Muscle layer of duodenum (tissue), 2 donors: ENCODE results near the gene PAPOLG.

Experiments
- H3K27ac ChIP-seq: one replicate; pipeline ENCODE4 v1.7.0; 2013; ENCODE audit warnings: mild to moderate bottlenecking, low read length
- H3K27me3 ChIP-seq: one replicate; pipeline ENCODE4 v1.7.0; 2013; ENCODE audit warnings: low read depth, mild to moderate bottlenecking, control low read depth, low read length
- H3K36me3 ChIP-seq, 2 donors: one replicate each; pipeline ENCODE4 v1.7.0; 2013; ENCODE audit warnings: low read length in 2 of 2, control low read depth in 1 of 2, mild to moderate bottlenecking in 1 of 2; ENCODE audit not compliant: insufficient read depth in 2 of 2, control insufficient read depth in 1 of 2
- H3K4me1 ChIP-seq, 2 donors: one replicate each; pipeline ENCODE4 v1.7.0; 2013; ENCODE audit warnings: low read length in 2 of 2, mild to moderate bottlenecking in 2 of 2, control low read depth in 1 of 2, moderate library complexity in 1 of 2; ENCODE audit not compliant: insufficient read depth in 2 of 2, control insufficient read depth in 1 of 2
- H3K4me3 ChIP-seq, 2 donors: one replicate each; pipeline ENCODE4 v1.7.0; 2013; ENCODE audit warnings: low read length in 2 of 2, low read depth in 1 of 2, mild to moderate bottlenecking in 1 of 2
- H3K9me3 ChIP-seq, 2 donors: one replicate each; pipeline ENCODE4 v1.7.0; 2013; ENCODE audit warnings: low read length in 2 of 2, control low read depth in 1 of 2, mild to moderate bottlenecking in 1 of 2; ENCODE audit not compliant: control insufficient read depth in 1 of 2
- donor health status: healthy.

PAPOLG gene

DNA sequence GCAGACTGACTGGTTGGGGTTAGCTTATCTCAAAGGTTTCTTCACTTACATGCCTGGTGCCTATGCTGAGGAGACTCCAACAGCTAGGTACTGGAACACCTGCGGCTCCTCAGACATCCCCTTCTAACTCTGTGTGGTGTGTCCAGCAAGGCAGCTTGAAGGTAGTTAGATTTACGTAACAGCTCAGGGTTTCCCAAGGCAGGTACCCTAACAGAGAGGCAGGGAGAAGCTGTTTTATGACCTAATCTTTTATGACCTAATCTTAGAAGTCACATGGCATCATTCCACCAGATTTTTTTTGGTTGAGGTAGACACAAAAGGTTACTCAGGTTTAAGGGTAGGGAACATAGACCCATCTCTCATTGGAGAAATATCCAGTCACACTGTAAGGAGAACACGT, 17.4 kb upstream of the PAPOLG start:
- no peaks in the 10 kb centered on the region for H3K36me3 ChIP-seq
- no peak overlapping the region for H3K4me3 ChIP-seq
- H3K4me1 ChIP-seq = no peaks in the 10 kb centered on the region
- H3K27me3 ChIP-seq = peaks cover 5% of the 10 kb centered on the region
- H3K27ac ChIP-seq = no peak overlapping the region
- H3K9me3 ChIP-seq = no peaks in the 10 kb centered on the region

DNA sequence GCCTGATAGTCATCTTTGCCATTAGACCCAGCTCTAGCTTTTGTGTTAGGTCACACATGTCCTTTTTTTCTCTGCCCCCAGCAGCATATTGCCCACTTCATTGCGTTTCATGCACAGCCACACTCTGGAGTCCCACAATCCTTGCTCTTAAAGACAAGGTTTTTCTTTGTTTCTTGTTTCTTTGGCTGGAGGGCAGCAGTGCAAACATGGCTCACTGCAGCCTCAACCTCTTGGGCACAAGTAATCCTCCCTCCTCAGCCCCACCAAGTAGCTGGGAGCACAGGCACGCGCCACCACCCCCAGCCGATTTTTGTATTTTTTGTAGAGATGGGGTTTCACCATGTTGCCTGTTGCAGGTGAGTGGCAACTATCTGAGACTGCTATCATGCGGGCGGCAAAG, 16.9 kb upstream of the PAPOLG start:
- Histone ChIP-seq H3K27ac (no peak overlapping the region), H3K27me3 (peaks cover 5% of the 10 kb centered on the region), H3K36me3 (no peaks in the 10 kb centered on the region), H3K9me3 (no peaks in the 10 kb centered on the region), H3K4me1 (no peaks in the 10 kb centered on the region), H3K4me3 (no peak overlapping the region)

GRCh38 chr2:60741576-60741975, 14.5 kb upstream of the PAPOLG start:
- Histone ChIP-seq H3K27me3 (no peaks in the 10 kb centered on the region), H3K4me3 (no peak overlapping the region), H3K27ac (no peak overlapping the region), H3K4me1 (no peaks in the 10 kb centered on the region), H3K9me3 (no peaks in the 10 kb centered on the region), H3K36me3 (no peaks in the 10 kb centered on the region)

DNA sequence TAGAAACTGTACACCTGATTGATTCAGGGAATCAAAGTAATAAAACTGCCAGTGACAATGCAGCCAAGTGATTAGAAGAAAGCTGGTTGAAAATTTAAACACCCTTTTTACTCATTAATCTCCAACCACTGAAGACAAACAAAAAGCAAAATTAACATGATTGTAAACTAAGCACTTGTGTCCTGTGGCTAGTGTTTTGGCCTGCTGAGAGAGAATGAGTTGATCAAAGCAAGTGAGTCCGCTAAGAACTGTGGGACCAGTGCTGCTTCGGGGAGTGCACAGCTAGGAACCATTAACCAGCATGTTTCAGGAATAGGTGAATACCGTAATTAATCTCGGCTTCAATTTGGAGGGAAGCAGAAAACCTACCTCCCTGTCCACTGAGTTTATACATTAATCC, 13.6 kb upstream of the PAPOLG start:
- Histone ChIP-seq H3K4me3 (no peak overlapping the region), H3K9me3 (no peaks in the 10 kb centered on the region), H3K4me1 (no peaks in the 10 kb centered on the region), H3K27me3 (no peaks in the 10 kb centered on the region), H3K36me3 (no peaks in the 10 kb centered on the region), H3K27ac (no peak overlapping the region)

DNA sequence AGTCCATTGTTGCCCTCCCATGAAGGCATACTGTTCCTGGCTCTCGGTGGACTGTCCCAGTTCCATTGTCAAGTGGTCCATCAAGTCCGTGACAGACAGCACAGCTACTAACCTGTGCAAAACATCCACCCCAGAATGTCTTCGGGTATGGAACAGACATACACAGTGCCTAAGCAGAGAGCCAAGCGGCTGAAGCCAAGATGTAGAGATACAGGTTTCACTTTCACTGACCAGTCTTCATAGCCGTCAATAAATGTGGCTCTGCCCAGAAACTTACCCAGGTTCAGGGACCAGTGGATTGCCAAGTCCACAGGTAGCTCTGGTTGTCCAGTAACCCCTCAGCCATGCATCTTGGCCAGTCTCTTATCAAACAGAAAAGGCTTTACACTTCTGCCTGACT, 10.7 kb upstream of the PAPOLG start:
- Histone ChIP-seq H3K4me1 (no peaks in the 10 kb centered on the region), H3K27me3 (no peaks in the 10 kb centered on the region), H3K9me3 (no peaks in the 10 kb centered on the region), H3K4me3 (no peak overlapping the region), H3K27ac (no peak overlapping the region), H3K36me3 (no peaks in the 10 kb centered on the region)

DNA sequence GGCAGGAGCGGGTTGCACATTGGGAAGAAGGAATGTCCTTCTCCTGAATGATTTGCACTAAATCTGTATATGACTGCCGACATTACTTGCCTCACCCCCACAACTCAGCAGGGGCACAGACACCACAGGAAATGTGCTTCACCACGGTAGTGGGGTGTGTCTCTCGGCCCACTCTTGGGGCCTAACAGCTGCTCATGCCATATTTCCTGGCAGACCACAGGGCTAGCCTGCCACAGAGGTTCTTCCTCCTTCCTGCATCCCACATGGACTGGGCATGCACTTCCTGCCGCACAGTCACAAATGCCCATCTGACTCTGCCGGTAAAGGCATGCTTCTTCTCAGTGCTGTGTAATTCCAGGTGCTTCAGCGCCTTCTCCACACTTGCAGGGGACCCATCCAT, 10.3 kb upstream of the PAPOLG start:
- Histone ChIP-seq H3K27ac (no peak overlapping the region), H3K9me3 (no peaks in the 10 kb centered on the region), H3K4me1 (no peaks in the 10 kb centered on the region), H3K27me3 (no peaks in the 10 kb centered on the region), H3K4me3 (no peak overlapping the region), H3K36me3 (no peaks in the 10 kb centered on the region)

GRCh38 chr2:60746318-60746717, 9.8 kb upstream of the PAPOLG start:
- Histone ChIP-seq H3K27ac (no peak overlapping the region), H3K9me3 (no peaks in the 10 kb centered on the region), H3K4me3 (no peak overlapping the region), H3K27me3 (no peaks in the 10 kb centered on the region), H3K36me3 (no peaks in the 10 kb centered on the region), H3K4me1 (no peaks in the 10 kb centered on the region)

DNA sequence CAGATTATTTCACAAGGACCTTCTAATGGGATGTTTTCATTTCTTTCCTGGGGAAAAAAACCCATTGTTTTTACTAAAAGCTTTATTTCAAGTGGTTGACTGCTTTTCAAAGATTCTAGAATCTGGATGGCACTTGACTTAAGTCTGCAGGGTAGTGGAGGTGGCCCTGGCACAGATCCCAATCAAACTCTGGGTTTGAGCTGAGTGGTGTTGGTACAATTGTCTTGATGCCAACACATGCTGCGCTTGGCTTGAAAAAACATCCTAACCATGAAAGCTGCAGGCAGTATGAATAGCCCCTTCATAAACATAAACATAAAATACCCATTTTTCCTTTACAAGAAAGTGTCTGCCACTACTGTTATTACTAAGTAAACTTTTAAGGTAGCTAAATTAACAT, 3.6 kb downstream of the PAPOLG start:
- H3K9me3 ChIP-seq = no peaks in the 10 kb centered on the region
- H3K36me3 ChIP-seq = peaks cover 10 to 40% of the 10 kb centered on the region in 2 donors
- H3K4me1 ChIP-seq = peaks cover 0 to 15% of the 10 kb centered on the region in 2 donors
- no peak overlapping the region for H3K4me3 ChIP-seq
- no peaks in the 10 kb centered on the region for H3K27me3 ChIP-seq
- H3K27ac ChIP-seq = no peak overlapping the region

- Histone ChIP-seq H3K9me3 (no peaks in the 10 kb centered on the region), H3K36me3 (peaks cover 27 to 63% of the 10 kb centered on the region in 2 donors), H3K27ac (no peak overlapping the region), H3K4me3 (no peak overlapping the region), H3K4me1 (no peaks in the 10 kb centered on the region), H3K27me3 (no peaks in the 10 kb centered on the region)
Measured at GRCh38 chr2:60764736-60765534, 8.9 kb downstream of the PAPOLG start.

DNA sequence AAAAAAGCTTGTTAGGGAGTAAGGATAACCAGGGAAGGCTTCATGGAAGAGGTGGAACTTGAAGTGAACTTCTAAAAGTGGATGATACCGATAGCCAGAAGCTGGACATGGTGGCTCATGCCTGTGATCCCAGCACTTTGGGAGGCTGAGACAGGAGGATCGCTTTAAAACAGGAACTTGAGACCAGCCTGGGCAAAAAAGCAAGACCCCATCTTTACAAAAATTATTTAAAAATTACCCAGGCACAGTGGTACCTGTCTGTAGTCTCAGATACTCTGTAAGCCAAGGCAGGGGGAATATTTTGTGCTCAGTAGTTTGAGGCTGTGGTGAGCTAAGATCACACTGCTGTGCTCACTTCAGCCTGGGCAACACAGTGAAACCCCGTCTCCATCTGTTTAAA, 10.2 kb downstream of the PAPOLG start:
- Histone ChIP-seq H3K27me3 (no peaks in the 10 kb centered on the region), H3K4me3 (no peak overlapping the region), H3K36me3 (peaks cover 26 to 55% of the 10 kb centered on the region in 2 donors), H3K9me3 (no peaks in the 10 kb centered on the region), H3K4me1 (no peaks in the 10 kb centered on the region), H3K27ac (no peak overlapping the region)

DNA sequence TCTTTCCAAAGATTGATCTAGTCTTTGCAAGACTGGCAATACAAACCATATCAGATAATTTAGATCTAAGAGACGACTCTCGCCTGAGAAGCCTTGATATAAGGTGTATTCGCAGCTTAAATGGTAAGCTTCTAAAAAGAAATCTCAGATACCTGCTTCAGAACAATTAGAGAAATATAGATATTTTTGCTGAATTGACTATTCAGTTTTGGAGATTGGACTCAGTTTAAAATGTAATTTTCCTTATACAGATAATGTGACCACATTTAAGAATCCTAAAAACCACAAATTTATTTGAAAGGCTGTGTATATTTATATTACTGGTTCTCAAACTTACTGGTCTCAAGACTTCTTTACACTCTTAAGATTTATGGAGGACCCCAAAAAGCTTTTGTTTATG, 15.4 kb downstream of the PAPOLG start:
- no peak overlapping the region for H3K27ac ChIP-seq
- no peaks in the 10 kb centered on the region for H3K27me3 ChIP-seq
- H3K4me3 ChIP-seq = no peak overlapping the region
- no peaks in the 10 kb centered on the region for H3K4me1 ChIP-seq
- no peaks in the 10 kb centered on the region for H3K9me3 ChIP-seq
- H3K36me3 ChIP-seq = peaks cover 48 to 50% of the 10 kb centered on the region in 2 donors

- Histone ChIP-seq H3K27ac (no peak overlapping the region), H3K4me3 (no peak overlapping the region), H3K9me3 (no peaks in the 10 kb centered on the region), H3K4me1 (no peaks in the 10 kb centered on the region), H3K36me3 (peaks cover 43 to 55% of the 10 kb centered on the region in 2 donors), H3K27me3 (no peaks in the 10 kb centered on the region)
Measured at GRCh38 chr2:60775048-60775639, 19.1 kb downstream of the PAPOLG start.
